Stimulated activated CD8-positive, alpha-beta memory T cell treated with anti-CD3 and anti-CD28 coated beads, Interleukin-4, amount 100 ng/mL, for 24 hours (primary cell): ENCODE measurements around the gene CCDC126.
A peak's percentile ranks its signal among the peaks of the same experiment; 100 is the strongest.
"Not testable (repeated sequence)": the region's sequence is repeated elsewhere in the genome, so short reads cannot be mapped to it uniquely, and the experiment has no call there.

Experiments used
- DNase-seq: peaks from one replicate; pipeline ENCODE4 v3.0.0-alpha.2; 2020; ENCODE audit warnings: low read depth

Gene CCDC126

DNA sequence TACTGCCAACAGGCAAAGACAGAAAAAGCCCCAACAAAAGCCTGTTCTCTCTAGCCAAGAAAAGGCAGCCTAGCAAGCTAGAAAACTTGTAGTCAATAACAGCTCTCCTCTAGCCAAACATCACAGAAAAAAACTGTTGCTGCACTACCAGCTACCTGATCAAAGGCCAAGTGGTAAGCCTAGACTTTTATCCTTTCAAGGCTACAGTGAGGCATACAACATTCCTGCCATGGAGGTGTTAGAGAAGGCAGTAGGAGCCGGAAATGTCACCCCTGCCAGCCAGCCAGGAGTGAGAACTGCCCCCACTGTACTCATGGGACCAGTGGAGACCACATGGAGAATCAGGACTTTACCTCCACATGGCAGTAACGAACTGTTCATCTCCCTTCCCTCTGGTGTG is 31.2 kb downstream of the CCDC126 start:
- DNase-seq: no peak

DNA sequence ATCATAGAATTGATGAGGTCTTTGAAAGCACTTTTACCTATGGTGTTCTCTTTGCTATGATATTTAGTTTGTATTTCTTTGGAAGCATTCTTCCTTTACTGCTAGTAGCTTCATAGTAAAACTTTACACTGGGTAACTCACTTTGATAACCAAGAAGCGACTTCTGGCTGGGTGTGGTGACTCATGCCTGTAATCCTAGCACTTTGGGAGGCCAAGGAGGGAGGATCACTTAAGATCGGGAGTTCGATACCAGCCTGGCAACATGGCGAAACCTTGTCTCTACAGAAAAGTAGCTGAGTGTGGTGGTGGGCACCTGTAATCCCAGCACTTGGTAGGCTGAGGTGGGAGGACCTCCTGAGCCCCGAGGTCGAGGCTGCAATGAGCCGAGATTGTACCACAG is 36.2 kb downstream of the CCDC126 start:
- DNase-seq: no peak

DNA sequence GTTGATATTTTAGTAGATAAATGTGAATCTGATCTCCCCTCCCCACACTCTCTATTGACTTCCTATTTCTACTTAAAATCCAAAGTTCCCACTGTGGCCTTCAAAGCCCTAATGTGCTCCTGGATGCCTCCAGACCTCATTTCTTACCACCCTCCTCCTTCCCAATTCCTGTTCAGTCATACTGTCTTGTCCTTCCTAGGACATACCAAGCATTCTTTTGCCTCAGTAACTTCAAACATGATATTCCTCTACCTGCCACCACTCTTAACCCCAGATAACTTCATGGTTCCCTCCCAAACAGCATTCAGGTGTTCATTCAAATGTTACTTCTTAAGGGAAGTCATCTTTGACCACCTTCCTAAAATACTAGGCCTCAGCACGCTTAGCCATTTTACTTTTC is 48.6 kb downstream of the CCDC126 start:
- DNase-seq: no peak

DNA sequence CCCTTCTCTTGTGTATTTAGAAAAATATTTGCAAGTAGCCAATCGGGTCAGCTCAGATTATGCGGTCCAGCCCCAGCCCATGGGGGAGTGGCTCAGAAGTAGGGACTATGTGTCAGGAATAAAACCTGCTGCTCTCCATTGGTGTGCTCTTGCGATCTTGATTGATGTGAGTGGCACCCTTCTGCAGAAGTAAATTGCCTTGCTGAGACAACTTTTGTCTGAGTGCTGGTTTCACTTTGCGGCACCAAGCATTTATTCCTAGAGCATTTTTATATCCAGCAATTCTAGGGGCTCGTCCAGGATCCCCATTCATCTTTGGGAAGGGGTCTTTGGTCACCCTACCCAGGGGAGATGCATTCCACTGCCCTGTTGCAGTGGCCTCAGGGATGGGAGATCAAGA is 56.8 kb downstream of the CCDC126 start:
- no peak for DNase-seq

DNA sequence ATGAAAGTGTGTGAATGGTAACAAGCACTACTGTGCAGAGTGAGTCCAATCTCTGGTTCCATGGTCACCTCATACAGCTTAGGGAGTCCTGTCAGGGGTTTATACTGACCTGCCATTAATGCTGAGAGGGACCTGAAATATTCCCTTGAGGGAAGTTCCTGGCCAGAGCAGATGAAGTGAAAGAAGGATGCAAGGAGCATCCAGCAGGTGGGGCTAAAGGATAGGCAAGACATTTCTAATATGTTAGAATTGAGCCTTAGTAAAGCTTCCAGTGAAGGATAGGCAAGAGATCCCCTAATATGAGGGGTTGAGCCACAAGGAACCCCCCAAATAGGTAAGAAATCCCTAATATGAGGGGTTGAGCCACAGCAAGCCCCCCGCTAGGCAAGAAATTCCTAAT is 57.3 kb downstream of the CCDC126 start:
- no peak for DNase-seq

DNA sequence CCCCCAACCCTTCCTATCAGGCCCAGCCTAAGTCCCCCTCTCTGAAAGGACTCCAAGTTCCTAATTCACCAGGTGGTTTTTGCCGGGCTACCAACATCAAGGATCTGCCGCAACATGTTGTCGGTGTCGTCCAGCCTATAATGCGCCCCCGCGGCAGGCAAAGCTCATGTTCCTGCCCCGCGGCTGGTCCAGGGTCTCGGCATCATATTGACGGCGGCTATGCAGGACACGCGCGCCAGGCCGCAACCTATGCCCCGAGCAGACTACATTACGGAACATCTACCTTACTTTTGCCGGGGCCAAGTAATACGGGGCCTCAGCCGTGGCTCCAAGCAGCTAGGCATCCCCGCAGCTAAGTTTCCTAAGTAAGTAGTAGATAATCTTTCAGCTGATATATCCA is 58.3 kb downstream of the CCDC126 start:
- DNase-seq: no peak

DNA sequence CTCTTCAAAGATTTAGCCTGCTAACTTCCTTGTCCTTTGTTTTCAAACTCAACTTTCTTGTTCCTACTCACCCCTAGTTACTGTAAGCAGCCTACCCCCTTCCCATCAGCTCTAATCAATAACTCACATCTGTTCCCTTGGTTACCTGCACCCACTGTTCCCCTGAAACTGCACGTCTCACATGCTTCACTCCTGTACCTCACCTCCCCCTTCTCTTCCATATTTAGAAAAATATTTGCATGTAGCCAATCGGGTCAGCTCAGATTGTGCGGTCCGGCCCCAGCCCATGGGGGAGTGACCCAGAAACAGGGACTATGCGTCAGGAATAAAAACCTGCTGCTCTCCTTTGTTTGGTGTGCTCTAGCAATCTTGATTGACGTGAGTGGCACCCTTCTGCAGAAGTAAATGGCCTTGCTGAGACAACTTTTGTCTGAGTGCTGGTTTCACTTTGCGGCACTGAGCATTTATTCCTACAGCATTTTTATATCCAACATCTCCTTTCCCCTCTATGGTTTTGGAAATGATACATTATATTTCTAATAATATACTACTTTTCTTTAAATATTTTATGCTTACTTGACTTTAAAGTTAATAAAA is 61.7 kb downstream of the CCDC126 start:
- DNase-seq: no peak

DNA sequence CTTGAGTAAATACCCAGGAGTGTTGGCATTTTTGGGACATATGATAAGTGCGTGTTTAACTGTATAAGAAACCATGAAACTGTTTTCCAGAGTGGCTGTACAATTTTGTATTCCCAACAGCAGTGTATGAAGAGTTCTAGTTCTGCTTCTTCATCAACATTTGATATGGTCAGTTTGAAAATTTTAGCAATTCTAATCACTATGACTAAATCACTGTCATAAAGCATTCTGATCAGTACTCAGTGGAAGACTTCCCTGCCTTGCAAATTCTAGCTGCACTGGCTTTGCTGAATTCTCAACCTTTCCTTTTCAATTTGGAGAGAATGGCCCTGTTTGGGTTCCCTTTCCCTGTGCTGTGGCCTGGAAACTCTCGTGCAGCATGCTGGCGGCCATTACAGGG is 64.2 kb downstream of the CCDC126 start:
- no peak for DNase-seq

DNA sequence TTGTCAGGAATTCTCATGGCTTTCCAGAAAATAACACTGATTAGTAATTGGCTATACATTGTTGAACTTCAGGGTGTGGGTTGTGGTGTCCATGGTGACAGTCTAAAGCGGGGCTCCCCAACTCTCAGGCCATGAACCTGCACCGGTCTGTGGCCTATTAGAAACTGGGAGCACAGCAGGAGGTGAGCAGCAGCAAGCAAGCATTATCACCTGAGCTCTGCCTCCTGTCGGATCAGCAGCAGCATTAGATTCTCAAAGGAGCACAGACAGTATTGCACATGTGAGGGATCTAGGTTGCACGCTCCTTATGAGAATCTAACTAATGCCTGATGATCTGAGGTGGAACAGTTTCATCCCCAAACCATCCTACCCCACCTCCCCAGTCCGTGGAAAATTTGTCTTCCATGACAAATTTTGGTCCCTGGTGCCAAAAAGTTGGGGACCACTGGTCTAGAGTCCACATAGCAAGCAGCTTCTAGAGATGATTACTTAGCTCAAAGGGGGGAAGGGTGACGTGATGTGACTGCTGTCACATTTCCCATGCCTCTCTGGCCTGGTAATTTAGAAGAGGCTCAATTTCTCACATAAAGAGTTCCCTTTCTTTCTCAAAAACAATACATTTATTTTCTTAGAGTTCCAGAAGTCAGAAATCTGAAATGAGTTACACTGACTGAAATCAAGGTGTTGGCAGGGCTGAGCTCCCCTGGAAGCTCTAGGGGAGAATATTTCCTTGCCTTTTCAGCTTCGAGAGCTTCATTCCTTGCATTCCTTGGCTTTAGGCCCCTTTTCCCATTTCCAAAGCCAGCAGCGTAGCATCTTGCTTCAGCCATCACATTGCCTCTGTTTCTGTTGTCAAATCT is 65.2 kb downstream of the CCDC126 start:
- DNase-seq: no peak

DNA sequence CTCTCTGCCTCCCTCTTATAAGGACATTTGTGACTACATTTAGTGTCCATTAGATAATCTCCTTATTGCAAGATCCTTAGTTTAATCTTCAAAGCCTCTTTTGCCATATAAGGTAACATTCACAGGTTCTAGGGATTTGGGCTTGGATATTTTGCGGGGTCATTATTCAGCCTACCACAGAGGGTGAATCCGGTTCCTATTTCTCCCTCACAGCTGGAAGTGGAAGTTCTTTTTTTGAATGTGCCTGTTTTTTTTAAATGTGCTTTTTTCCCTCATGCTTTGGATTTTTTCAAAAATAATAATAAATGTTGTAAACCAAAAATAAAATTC is 65.8 kb downstream of the CCDC126 start:
- no peak for DNase-seq

DNA sequence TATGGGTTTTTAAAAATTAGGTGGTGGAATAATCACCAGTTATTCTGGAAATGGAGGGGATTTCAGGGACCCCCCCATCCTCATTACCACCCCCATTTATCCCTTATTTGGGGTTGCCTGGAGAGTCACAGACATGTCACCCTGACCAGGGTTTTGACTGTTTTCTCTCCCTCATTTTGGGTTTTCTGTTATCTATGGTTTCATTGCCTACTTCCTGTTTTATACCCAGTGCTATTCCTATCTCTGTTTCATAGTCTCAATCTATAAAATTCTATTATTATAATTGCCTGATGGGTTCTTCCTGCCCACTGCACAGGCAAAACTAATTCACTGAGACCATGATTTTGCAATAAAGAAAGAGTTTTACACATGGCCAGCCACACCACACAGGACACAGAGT is 66.9 kb downstream of the CCDC126 start:
- DNase-seq: no peak

DNA sequence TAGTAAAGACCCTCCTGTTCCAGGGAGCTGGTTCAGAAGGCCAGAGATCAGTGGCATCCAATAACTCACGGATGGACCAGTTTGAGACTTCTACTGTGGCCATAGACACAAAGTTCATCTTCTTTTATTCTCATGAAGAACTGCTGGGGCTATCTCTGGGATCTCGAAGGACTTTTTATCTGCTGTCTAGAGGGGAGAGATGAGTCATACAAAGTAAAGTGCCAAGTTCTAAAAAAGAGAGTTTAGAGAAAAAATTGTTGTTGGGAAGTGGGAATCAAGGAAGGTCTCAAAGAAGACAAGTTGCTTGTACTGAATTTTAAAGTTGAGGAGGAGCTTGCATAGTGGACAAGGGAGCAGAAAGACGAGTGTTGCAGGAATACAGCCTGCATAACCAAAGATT is 74.9 kb downstream of the CCDC126 start:
- DNase-seq: no peak

DNA sequence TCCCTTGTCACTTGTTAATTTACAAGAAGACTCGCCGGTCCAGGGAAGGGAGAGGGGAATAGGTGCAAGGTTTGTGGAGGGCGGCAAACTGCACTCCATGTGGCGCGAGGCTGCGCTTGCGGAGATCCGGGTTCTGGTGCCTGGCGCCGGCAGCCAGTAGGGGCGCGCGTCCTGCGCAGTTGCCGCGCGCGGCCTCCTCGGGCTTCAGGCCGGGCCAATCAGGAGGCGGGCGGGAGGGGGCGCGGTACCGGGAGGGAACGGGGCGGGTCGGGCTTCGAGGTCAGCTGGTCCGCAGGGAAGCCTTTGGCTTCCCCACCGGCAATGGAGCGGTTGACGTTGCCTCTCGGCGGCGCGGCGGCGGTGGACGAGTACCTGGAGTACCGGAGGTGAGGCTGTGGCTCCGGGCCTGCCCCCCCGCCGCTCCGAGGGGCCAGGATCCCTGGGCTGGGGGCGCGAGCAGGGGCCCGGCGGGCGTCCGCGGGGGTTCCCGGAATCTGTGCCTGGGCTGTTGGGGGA is 82.8 kb downstream of the CCDC126 start, which contains the start of gene FAM221A:
Gene FAM221A, plus strand, starts transcription at position 302 of the 516 bp plus-strand sequence. Its CDS starts 20 bp downstream, at position 322.
- peak; percentile 82 for DNase-seq

DNA sequence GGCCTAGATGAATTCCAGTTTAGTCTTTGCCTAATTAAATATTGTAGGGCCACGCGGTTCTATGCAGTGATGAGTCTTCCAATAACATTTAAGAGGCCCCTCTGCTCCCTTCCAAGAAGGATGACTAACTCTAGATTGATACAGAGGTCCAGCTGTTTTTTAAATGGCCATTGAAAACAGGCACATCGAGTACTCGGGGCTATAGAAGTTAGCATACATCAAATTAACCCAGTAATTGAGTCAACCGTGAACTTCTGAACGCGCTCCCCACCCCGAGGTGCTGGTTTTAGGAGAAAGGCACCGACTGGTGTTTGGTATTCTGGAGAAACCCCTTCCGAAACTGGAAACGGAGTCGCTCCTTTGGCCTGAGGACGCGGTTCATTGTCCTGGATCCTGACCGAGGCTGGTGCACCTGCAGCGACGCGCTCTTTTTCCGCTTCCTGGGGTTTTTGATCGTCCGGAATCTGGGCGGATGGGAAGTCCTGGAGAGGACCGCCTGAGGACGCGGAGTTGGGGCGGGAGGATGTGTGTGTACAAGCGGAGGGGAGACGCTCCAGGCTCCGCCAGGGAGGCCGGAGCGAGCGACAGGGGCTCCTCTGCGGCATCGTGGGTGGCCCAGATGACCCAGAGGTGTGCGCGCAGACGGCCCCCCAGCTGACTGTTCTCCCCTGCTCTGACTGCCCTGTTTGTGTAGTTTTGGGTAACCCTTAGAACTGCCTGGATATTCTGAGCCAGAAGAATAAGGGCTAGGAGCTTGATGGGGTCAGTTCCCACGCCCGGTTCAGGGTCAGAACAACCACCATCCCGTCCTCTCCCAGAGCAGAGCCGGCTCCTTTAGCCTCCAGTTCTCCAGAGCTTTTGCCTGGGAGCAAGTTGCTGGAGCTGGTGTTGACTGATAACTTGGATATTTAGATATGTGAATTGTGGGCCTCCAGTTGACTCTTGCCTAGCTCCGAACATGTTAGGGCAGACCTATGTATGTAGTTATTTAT is 83.5 kb downstream of the CCDC126 start:
- peak; percentile 4 for DNase-seq

DNA sequence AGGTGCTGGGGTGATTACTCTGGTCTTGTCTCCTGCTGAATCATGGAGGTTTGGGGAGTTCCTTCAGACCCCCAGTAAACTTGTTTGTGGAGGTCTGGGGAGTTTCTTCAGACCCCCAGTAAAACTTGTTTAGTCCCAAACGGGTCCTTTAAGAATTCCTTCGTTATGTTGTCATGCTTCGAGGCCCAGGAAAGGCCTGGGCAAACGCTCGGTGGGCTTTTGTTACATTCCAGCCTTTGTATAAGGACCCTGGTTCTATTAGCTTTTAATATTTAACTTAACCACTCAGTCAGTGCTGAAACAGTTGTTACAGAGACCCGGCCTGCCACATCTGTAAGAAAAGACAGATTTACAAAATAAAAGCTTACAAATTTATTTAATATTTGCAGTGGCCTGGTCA is 86.9 kb downstream of the CCDC126 start:
- DNase-seq: not testable (repeated sequence)

DNA sequence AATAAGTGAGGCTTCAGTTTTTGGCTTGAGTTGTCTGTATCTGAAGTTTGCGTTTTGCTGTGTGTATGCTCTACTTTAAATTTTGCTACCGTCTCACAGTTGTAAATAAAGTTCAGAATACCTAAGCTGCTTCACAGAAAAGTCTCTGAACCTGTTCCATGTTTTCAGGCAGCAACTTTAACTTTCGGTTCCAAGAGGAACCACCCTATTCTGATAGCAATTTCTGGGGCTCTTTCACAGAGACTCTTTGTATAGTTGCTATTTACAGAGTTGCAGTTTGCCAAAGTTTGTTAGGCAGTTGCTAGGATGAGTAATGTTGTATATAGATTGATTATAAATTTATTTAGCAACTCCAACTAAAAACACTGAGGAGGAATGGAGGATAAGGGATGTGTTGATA is 88.5 kb downstream of the CCDC126 start:
- no peak for DNase-seq

DNA sequence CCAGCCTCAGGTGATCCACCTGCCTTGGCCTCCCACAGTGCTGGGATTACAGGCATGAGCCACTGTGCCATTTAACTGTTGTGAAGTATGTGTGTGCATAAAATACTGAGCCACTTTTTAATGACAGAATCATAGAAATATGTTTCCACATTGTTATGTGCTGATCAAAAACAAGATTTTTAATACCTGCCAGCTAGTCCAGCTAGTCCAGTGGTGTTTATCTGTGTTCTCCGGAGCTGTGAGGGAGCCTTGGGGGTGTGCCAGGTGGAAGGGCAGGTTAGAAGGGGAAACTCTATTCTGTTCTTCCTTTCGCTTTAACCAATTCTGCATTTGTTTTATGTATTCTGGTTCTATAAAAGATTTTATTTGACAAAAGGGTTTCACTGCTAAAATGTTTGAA is 89.8 kb downstream of the CCDC126 start:
- DNase-seq: no peak

DNA sequence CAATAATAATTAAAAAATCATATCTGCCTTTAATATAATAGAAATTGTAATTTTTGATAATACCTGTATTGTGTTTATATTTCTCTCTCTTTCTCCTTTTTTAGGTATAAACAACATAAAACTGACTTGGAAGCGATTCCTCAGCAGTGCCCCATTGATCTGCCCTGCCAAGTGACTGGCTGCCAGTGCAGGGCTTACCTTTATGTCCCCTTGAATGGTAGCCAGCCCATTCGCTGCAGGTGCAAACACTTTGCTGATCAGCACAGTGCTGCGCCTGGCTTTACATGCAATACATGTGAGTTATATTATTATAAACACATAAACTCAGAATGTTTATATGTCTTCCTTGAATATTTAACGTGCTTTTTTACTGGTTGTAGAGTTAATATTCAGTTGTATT is 92.0 kb downstream of the CCDC126 start:
- no peak for DNase-seq

DNA sequence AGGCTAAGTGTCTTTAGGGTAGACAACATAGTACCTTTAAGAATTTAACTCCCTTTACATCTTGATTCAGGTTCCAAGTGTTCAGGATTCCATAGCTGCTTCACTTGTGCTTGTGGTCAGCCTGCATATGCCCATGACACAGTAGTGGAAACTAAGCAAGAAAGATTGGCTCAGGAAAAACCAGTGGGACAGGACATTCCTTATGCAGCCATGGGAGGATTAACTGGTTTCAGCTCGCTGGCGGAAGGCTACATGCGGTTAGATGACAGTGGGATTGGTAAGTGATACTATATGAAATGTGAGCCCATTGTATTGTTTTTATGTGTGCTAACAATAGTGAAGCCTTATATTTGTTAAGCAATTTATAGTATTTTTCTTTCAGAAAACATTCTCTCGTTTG is 94.1 kb downstream of the CCDC126 start:
- no peak for DNase-seq

DNA sequence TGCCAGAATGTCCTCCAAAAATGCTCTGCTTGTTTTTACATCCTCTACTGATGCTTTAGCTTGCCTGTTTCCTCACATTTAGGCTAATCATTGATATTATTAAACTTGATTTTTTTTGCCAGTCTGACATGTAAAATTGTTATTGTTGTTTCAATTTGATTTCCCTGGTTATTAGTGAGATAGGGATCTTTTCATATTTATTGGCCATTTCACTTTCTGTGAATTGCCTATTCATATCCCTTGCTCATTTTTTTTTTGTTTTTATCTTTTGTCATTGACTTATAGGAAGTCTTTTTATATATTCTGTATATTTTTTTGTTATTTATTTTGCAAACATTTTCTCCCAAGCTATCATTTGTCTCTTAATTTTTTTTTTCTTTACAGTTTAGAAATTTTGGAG is 96.0 kb downstream of the CCDC126 start:
- no peak for DNase-seq
